Stimulated activated naive CD8-positive, alpha-beta T cell treated with anti-CD3 and anti-CD28 coated beads, Interleukin-15, Interleukin-2, amounts not matched to agents 100 U/mL and 50 U/mL, for 24 hours (primary cell): ENCODE measurements around the gene RNF43.
"Not testable (repeated sequence)": the region's sequence is repeated elsewhere in the genome, so short reads cannot be mapped to it uniquely, and the experiment has no call there.

Experiments used
- ATAC-seq: fragments of 150-1000 bp; cut with Tn5 transposase; one replicate; pipeline ENCODE4 v1.10.0; 2021
- DNase-seq: peaks from one replicate; pipeline ENCODE4 v3.0.0; 2021

RNF43 gene

DNA sequence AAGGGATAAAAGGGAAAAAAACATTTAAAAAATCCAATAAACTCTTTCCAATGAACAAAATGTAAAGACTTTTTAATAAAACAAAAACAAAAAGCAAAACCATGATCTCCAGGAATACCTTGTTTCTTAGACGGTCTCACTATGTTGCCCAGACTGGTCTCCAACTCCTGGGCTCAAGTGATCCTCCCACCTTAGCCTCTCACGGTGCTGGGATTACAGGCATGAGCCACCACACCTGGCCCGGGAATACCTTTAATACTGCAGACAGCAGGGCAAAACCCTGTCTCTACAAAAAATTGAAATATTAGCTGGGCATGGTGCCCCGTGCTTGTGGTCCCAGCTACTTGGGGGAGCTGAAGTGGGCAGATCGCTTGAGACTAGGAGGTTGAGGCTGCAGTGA lies 7.9 kb downstream of the RNF43 start:
- no peak for DNase-seq
- no peak for ATAC-seq

GRCh38 chr17:58403311-58403710 lies 14.0 kb downstream of the RNF43 start:
- DNase-seq (no peak), ATAC-seq (no peak)

DNA sequence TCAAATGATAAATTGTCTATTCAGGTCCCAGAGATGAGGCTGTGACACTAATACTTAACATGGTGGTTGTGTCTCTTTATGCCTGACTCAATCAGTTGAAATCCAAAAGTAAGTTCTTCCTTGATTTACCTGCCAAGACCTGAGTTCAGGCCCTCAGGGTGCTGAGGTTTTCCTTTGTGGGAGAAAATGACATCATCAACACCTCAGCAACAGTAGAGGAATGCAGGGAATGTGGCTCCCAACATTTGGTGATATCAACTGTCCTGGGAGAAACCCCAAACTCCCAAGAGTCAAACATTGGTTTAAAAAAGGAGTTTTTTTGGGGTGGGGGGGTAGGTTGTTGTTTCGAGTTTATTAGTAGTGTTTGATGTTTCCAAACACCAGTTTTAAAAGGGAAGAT lies 14.7 kb downstream of the RNF43 start:
- ATAC-seq: no peak
- DNase-seq: no peak

- DNase-seq (peak; percentile 16), ATAC-seq (peak; percentile 91)
Measured at GRCh38 chr17:58402047-58402446, 15.3 kb downstream of the RNF43 start.

DNA sequence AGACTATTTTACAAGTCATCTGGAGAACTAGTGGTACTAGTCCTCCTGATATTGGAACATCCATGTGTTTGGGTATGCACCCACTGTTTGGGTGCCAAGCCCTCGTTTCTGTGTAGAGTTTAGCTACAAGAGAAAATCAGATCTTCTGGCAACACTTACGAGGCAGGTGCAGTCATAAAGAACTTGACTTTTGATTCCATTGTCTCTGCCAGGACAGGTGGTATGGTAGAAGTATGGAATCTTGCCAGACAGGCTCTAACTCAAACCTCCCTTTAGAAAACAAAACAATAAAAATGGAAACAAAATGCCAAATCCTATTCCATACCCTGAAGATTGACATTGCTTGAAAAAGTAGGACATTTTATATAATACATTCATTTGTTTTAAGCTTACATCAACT lies 16.0 kb downstream of the RNF43 start:
- ATAC-seq: no peak
- no peak for DNase-seq

DNA sequence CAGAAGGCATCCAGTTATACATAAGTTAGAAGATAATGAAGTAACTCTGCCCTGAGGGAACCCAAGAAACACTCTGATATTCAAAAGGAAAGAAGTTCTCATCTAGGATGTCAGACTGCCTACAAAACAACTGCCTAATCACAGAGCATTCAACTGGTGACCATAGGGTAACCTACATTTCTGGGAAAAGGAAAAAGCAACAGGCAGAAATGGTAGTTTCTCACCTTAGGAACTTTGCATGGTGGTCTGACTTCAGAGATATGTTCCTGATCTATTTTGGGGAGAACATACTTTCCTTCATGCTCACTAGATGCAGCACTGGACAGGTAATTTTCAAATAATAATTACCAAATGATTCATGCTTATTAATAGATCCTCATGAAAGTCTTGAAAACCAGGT lies 16.5 kb downstream of the RNF43 start:
- ATAC-seq (no peak), DNase-seq (no peak)

- DNase-seq (no peak), ATAC-seq (peak; percentile 75)
Measured at GRCh38 chr17:58399974-58400373, 17.4 kb downstream of the RNF43 start.

- ATAC-seq: no peak
- DNase-seq: no peak
Measured at GRCh38 chr17:58398574-58399266, 18.6 kb downstream of the RNF43 start.

DNA sequence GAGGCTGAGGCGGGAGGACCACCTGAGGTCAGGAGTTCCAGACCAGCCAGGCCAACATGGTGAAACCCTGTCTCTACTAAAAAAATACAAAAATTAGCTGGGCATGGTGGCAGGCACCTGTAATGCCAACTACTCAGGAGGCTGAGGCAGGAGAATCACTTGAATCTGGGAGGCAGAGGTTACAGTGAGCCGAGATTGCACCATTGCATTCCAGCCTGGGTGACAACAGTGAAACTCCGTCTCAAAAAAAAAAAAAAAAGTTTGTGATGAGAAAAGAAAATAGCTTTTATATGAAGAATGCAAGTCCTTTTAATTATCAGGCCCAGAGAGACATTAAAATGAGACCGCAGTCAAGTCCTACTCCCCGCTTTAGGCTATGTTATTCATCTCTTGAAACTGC lies 19.9 kb downstream of the RNF43 start:
- DNase-seq, ATAC-seq: not testable (repeated sequence)

GRCh38 chr17:58396173-58396572 lies 21.2 kb downstream of the RNF43 start:
- DNase-seq: no peak
- ATAC-seq: no peak

GRCh38 chr17:58394534-58395223 lies 22.7 kb downstream of the RNF43 start:
- no peak for ATAC-seq
- no peak for DNase-seq

- no peak for DNase-seq
- ATAC-seq: no peak
Measured at GRCh38 chr17:58391302-58391984, 25.9 kb downstream of the RNF43 start.

DNA sequence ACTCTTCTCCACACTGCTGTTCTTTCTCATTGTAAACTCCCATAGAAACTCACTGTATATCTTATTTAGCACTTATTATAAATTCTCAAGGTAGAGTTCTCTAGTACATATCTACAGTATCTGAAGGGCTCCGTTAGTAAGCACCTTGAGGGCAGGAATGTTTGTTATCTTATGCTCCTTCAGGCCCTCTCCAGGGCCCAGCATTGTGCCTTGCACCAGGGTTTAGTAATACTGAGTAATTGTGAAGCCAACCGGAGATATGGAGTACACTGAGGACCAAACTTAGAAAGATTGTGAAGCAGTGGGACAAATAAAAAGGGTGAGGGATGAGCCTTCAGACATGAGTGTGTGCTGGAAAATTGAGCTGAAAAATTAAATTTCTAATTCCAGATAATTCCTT lies 26.4 kb downstream of the RNF43 start:
- DNase-seq (no peak), ATAC-seq (no peak)

DNA sequence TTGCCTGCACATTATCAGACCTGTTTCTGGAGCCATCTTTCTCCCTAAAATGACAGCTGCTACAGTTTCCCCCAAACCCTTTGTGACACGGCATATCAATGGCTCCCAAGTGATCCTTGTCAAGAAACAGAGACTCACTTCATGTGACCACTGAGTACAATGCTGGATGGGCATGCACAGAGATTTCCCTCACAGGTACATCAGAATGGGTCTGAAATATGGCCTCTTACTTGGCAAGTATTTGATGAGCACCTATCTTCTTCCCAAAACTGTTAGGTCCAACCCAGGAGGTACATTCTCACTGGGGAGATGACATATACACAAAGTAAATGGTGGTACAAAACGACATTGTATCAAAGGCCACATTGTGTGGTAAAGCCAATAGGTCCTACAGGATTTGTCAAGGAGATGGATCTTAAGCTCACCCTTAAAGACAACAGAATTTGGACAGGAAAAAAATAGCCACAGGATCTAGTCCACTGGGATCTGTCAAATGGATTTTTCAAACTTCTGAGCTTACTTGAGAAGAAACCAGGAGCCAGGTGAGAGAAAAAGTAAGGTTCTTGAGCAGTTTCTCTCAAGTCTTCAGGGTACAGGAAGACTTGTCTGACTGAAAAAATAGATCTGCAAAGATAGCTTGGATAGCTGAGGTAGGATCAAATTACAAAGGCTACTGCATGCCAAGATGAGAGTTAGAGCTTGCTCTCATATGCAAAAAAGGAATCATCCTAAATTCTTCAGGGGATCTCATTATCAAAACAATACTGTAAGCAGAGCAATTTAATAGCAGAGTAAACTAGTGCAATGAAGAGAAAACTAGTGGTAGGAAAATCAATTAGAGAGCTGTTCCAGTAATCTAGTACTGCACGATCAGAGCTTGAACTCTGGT lies 28.8 kb downstream of the RNF43 start:
- ATAC-seq: no peak

DNA sequence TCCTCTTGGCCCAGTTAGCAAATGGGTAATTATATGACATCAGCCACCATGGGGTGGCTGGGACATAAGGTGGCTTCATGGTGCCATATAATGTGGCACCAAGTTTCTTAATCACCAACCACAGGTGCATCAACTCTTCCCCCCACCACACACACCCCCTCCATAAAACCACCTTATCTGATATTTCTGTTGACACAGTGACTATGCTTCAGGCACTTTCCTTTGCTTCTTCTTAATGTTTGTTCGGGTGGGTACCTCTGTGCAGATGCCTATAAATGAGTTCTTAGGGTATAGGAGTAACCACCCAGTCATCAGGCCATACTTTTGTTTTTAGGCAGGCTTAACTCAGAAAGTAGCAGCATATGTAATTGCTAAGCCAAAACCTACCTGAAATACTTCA lies 29.5 kb downstream of the RNF43 start:
- DNase-seq: no peak
- peak; percentile 96 for ATAC-seq

More for the DNA sequence above, 28.8 kb downstream of the RNF43 start:
- no peak for DNase-seq

DNA sequence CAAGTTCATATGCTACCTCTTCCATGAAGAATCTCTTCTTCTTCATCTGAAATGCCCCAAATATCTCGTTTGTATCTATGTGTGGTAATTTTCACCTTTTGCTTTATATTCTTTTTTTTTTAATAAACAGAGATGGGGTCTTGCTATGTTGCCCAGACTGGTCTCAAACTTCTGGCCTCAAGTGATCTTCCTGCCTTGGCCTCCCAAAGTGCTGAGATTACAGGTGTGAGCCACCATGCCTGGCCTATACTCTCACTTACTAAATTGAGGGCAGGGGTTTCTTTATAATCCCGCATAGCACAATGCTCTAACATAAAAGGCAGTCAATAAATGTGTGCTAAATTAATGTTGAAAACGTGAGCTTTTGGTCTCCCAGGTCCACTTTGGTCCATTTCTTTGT lies 30.6 kb downstream of the RNF43 start:
- no peak for DNase-seq
- no peak for ATAC-seq

GRCh38 chr17:58385359-58385899 lies 31.9 kb downstream of the RNF43 start:
- no peak for DNase-seq
- no peak for ATAC-seq

GRCh38 chr17:58384897-58385296 lies 32.4 kb downstream of the RNF43 start:
- DNase-seq (no peak), ATAC-seq (no peak)

GRCh38 chr17:58383892-58384462 lies 33.4 kb downstream of the RNF43 start:
- no peak for ATAC-seq

DNA sequence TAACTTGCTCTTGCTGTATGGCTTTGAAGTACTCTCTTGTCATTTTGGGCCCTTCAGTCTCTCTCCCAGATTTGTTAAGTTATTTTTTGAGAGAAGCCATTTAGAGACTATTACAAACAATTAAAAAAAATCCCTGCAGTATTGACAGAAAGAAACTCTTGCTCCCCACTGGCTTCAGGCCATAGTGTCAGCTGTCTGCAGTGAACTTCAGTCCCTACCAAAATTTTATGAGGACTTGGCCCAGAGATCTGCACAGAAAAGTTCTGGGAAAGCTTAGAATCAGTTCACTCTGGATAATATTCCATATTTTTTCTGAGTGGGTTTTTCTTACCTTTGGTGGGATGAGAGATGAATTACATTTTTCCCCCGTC lies 34.5 kb downstream of the RNF43 start:
- ATAC-seq: no peak
- DNase-seq: no peak

More at GRCh38 chr17:58383892-58384462, 33.4 kb downstream of the RNF43 start:
- DNase-seq: no peak

GRCh38 chr17:58382108-58382871 lies 35.0 kb downstream of the RNF43 start:
- ATAC-seq: peak; percentile 79

More at GRCh38 chr17:58382108-58382871, 35.0 kb downstream of the RNF43 start:
- DNase-seq: no peak
